LNCAP (cell line): Measurements from ENCODE around the gene THTPA.

ENCODE experiments used
- CTCF ChIP-seq: fragments of 450-650 bp; IDR thresholded peaks from 2 replicates; pipeline ENCODE4 v1.5.1; 2017; ENCODE audit warnings: mild to moderate bottlenecking

Gene THTPA

GRCh38 chr14:23543403-23543802 lies 12.7 kb upstream of the THTPA start:
- TF ChIP-seq CTCF = no peak

- TF ChIP-seq CTCF = no peak
These were observed 11.3 kb upstream of the THTPA start for GRCh38 chr14:23544511-23545447.

- no peak for TF ChIP-seq CTCF
These were observed 10.2 kb upstream of the THTPA start for GRCh38 chr14:23545740-23546365.

GRCh38 chr14:23546450-23547035 lies 9.5 kb upstream of the THTPA start:
- no peak for TF ChIP-seq CTCF

GRCh38 chr14:23547924-23548323 lies 8.1 kb upstream of the THTPA start:
- TF ChIP-seq CTCF = no peak

- no peak for TF ChIP-seq CTCF
These were observed 7.4 kb upstream of the THTPA start for GRCh38 chr14:23548351-23549318.
